HUES64 (cell line): ENCODE results near the gene DCPS.
"Not testable (repeated sequence)": the region's sequence is repeated elsewhere in the genome, so short reads cannot be mapped to it uniquely, and the experiment has no call there.

Source experiments
- H3K27ac ChIP-seq: 2 replicates; pipeline ENCODE4 v1.7.0; 2013; ENCODE audit warnings: low read depth, low read length, inconsistent platforms
- H3K27me3 ChIP-seq: 2 replicates; pipeline ENCODE4 v1.6.1; 2013; ENCODE audit warnings: mild to moderate bottlenecking, low read length; ENCODE audit not compliant: insufficient read depth
- H3K36me3 ChIP-seq: 2 replicates; pipeline ENCODE4 v1.6.1; 2013; ENCODE audit warnings: mild to moderate bottlenecking, low read length; ENCODE audit not compliant: insufficient read depth
- H3K4me1 ChIP-seq: 2 replicates; pipeline ENCODE4 v1.6.1; 2013; ENCODE audit warnings: mild to moderate bottlenecking, low read length, moderate library complexity; ENCODE audit not compliant: insufficient read depth
- H3K4me3 ChIP-seq: 2 replicates; pipeline ENCODE4 v1.5.1; 2013; ENCODE audit warnings: mild to moderate bottlenecking, low read length, moderate library complexity
- H3K9ac ChIP-seq: 2 replicates; pipeline ENCODE4 v1.6.1; 2013; ENCODE audit warnings: mild to moderate bottlenecking, low read depth, low read length
- H3K9me3 ChIP-seq: 2 replicates; pipeline ENCODE4 v1.6.1; 2013; ENCODE audit warnings: low read depth, low read length; ENCODE audit not compliant: insufficient read depth
- WGBS: fragments of 150-250, 120-280 bp; methylation state at CpG from one replicate; pipeline ENCODE4 v1.1.7; 2013; ENCODE audit warnings: missing lambda C conversion rate; 5-methylcytosine and 5-hydroxymethylcytosine counted together

DCPS gene

DNA sequence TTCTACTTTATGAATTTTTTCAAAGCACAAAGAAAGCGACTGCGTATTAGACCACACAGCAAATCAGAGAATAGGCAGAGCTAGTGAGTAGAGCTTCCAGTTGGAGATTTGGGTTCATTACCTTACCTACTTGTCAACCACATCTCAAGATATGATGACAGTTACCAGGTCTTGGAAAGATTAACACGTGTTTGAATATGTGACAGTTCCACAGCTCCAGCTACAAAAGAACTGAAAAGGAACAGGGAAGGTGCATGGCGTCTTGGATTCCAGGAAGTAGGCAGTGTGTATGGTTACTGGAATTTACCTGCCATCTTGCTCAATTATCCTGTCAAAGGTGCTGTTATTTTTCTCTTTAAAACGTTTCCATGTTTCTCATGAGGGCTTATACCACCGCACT, 15.6 kb upstream of the DCPS start:
- no peak overlapping the region for H3K9ac ChIP-seq
- H3K27ac ChIP-seq: no peak overlapping the region
- 92% methylated on average over 5 of the region's 6 CpGs for WGBS
- peaks cover 5% of the 10 kb centered on the region for H3K4me1 ChIP-seq
- H3K27me3 ChIP-seq: peaks cover 10% of the 10 kb centered on the region
- H3K4me3 ChIP-seq: no peak overlapping the region
- peaks cover 6% of the 10 kb centered on the region for H3K36me3 ChIP-seq
- H3K9me3 ChIP-seq: no peaks in the 10 kb centered on the region

DNA sequence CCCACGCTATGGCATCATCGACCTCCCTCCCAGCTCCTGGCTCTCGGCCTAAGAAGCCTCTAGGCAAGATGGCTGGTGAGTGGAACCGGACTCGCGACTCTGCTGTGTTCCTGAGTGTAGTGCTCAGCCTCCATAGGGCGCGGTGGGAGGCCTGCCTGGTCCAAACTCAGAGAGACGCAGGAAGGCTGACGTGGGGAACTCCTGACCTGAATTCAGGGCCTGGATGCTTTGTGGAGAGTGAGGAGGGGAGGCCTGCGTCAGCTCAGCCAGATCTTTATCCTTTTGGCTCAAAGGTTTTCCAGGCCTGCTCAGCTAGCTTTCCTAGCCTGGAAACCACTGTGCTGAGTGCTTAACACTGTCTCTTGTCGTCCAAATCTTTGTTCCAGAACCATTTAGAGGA, 13.0 kb upstream of the DCPS start:
- Histone ChIP-seq H3K27ac (no peak overlapping the region), H3K9me3 (no peaks in the 10 kb centered on the region), H3K4me3 (no peak overlapping the region), H3K27me3 (no peaks in the 10 kb centered on the region), H3K9ac (no peak overlapping the region), H3K36me3 (peaks cover 20% of the 10 kb centered on the region), H3K4me1 (no peaks in the 10 kb centered on the region)
- WGBS: 92% methylated on average over 12 of the region's 12 CpGs

DNA sequence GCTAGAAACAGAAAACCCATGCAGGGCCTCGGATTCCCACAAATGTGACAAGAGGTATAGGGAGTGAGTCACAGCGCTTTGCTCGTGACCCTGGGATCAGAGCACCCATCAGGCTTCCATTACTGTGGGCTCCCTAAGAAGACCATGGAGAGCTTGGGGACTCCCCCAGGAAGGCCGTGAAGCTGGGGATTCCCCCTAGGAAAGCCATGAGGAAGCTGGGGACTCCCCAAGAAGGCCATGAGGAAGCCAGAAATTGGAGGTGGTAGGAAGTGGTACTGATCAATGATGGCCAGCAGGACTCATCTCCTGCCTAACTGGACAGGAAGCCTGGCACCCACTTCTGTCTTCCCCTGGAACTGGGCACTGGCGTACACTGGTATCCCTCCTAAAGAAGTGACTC, 10.1 kb upstream of the DCPS start:
- H3K27me3 ChIP-seq: no peaks in the 10 kb centered on the region
- WGBS: 94% methylated on average over 5 of the region's 5 CpGs

DNA sequence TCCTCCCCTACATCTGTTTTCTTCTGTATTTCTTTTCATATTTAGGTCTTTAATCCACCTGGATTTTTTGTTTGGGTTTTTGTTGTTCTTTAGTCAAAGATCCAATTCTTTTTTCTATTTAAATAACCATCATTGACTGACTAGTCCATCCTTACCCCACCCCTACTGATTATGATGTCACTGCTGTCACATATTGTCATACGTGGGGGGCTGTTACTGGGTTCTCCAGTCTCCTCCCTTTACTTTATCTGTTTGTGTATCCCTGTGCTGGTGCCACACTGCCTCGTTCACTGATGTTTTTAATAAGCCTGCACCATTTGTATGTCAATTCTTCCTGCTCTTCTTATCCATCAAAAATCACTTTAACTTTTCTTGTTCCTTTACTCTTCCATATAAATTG, 6.9 kb upstream of the DCPS start:
- Histone ChIP-seq H3K27me3 (no peaks in the 10 kb centered on the region), H3K9ac (no peak overlapping the region), H3K4me1 (no peaks in the 10 kb centered on the region), H3K4me3 (no peak overlapping the region), H3K27ac (no peak overlapping the region), H3K36me3 (peaks cover 23% of the 10 kb centered on the region), H3K9me3 (no peaks in the 10 kb centered on the region)
- WGBS: 96% methylated on average over 2 of the region's 2 CpGs

More for the DNA sequence above, 10.1 kb upstream of the DCPS start:
- no peak overlapping the region for H3K27ac ChIP-seq
- peaks cover 23% of the 10 kb centered on the region for H3K36me3 ChIP-seq
- H3K9me3 ChIP-seq: no peaks in the 10 kb centered on the region
- no peaks in the 10 kb centered on the region for H3K4me1 ChIP-seq
- H3K4me3 ChIP-seq: no peak overlapping the region
- no peak overlapping the region for H3K9ac ChIP-seq

DNA sequence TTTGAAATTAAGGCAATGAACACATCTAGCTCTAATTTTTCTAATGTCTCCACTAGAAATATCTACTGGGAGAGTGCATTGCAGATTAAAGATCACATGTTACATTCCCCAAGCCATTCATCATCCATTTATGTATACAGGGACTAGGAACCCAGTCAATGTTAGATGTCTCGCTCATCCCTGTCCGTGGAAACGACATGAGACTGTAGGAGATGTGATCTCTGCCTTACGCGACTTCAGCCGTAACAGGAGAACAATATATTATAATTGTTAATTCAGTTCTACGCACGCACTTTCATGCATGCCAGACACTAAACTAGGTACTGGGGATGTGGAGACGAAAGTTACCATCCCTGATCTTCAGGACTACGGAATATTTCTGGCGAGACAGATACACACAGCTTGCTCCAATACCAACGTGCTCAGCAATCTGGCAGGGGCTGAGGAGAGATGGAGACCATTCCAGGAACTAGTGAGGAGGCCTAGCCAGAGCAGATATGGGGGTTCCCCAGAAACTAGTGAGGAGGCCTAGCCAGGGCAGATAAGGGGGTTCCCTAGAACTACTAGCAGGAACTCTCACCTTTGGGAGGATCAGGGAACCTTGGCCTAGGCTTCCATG, 706 bp downstream of the DCPS start:
- 70% methylated on average over 12 of the region's 12 CpGs for WGBS
- Histone ChIP-seq H3K4me3 (peak overlapping the region; percentile 91), H3K36me3 (peaks cover 13% of the 10 kb centered on the region), H3K9me3 (no peaks in the 10 kb centered on the region), H3K27me3 (no peaks in the 10 kb centered on the region), H3K4me1 (peaks cover 8% of the 10 kb centered on the region; the same call in 1 of the 2 replicates), H3K27ac (peak overlapping the region; percentile 91; the same call in 1 of the 2 replicates), H3K9ac (peak overlapping the region; percentile 93; the same call in 1 of the 2 replicates)

DNA sequence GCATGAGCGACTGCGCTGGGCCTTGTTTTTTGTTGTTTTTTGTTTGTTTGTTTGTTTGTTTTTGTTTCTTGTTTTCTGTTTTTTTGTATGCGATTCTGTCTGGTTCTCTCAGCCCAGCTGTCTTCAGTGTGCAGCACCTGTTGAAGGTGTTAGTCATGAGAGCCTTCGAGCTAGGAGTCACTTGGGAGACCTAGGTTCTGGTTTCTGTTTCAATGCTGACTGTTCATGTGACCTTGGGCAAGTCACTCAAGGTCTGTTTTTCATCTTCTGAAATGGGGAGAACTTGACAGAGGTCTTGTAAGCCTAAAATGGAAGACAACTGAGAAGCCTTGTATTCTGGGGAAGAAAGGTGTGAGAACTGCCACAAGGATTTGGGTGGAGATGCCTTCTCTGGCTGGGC, 1.8 kb downstream of the DCPS start:
- H3K27me3 ChIP-seq: no peaks in the 10 kb centered on the region
- 90% methylated on average over 4 of the region's 4 CpGs for WGBS
- H3K36me3 ChIP-seq: peaks cover 14% of the 10 kb centered on the region
- H3K27ac ChIP-seq: no peak overlapping the region
- H3K9me3 ChIP-seq: no peaks in the 10 kb centered on the region
- peaks cover 8% of the 10 kb centered on the region; the same call in 1 of the 2 replicates for H3K4me1 ChIP-seq
- no peak overlapping the region for H3K4me3 ChIP-seq
- no peak overlapping the region for H3K9ac ChIP-seq

DNA sequence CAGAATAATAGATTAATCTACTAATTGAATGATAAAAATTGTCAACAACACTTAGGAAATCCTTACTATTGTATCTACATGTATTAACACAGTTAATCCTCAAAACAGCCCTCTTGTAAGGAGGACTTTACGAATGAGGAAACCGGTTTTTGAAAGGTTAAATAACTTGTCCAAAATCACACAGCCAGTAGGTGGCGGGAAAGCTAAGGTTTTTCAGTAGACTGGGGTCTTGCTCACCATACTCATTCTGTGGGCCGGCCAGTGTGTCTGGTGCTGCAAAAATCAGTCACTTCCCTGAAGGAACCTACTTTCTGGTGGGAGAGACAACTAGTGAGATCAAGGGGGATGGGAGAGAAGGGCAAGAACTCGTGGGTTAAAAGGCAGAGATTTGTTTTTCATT, 3.8 kb downstream of the DCPS start:
- Histone ChIP-seq H3K36me3 (peaks cover 19% of the 10 kb centered on the region), H3K4me1 (peaks cover 8% of the 10 kb centered on the region; the same call in 1 of the 2 replicates), H3K9ac (no peak overlapping the region), H3K27me3 (no peaks in the 10 kb centered on the region), H3K9me3 (no peaks in the 10 kb centered on the region), H3K27ac (no peak overlapping the region), H3K4me3 (no peak overlapping the region)
- WGBS: 72% methylated on average over 4 of the region's 5 CpGs

DNA sequence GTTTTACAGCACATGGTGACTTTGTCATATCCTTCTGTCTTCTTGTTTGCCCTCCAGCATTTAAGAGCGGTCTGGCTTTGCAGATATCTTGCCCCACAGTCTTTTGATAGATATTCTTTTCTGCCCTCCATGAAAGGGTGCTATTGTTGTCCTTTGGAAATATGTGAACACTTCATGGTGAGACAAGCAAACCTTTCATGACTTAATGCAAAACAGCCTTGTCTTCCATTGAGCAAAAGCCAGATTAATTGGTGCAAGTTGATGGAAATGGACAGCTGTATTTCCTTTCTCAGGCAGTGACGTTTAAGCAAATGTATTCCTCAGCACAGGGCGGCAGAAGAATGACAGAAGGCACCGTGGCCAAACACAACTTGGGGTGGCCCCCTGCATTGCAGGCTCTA, 4.4 kb downstream of the DCPS start:
- no peak overlapping the region for H3K9ac ChIP-seq
- peaks cover 19% of the 10 kb centered on the region for H3K36me3 ChIP-seq
- H3K4me1 ChIP-seq: peaks cover 5% of the 10 kb centered on the region; the same call in 1 of the 2 replicates
- no peak overlapping the region for H3K4me3 ChIP-seq
- no peaks in the 10 kb centered on the region for H3K9me3 ChIP-seq
- no peak overlapping the region for H3K27ac ChIP-seq
- H3K27me3 ChIP-seq: no peaks in the 10 kb centered on the region
- WGBS: 91% methylated on average over 4 of the region's 4 CpGs

DNA sequence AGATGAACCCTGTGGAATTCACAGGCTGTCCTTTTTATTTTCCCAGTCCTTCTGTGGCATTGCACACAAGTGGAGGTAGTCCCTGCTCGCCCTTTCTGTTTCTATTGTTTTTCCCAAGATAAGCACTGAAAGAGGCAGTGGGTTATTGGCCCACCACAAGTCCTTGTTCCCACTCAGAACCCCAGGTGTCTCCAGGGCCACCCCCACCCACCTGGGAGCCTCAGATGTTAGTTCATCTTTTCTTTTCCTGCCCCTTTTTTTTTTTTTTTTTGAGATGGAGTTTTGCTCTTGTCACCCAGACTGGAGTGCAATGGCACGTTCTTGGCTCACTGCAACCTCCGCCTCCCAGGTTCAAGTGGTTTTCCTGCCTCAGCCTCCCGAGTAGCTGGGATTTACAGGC, 4.9 kb downstream of the DCPS start:
- H3K36me3 ChIP-seq: peaks cover 19% of the 10 kb centered on the region
- not testable (repeated sequence) for H3K4me3 ChIP-seq, H3K4me1 ChIP-seq, H3K9ac ChIP-seq, H3K27me3 ChIP-seq, H3K27ac ChIP-seq, H3K9me3 ChIP-seq
- 88% methylated on average over 4 of the region's 4 CpGs for WGBS

DNA sequence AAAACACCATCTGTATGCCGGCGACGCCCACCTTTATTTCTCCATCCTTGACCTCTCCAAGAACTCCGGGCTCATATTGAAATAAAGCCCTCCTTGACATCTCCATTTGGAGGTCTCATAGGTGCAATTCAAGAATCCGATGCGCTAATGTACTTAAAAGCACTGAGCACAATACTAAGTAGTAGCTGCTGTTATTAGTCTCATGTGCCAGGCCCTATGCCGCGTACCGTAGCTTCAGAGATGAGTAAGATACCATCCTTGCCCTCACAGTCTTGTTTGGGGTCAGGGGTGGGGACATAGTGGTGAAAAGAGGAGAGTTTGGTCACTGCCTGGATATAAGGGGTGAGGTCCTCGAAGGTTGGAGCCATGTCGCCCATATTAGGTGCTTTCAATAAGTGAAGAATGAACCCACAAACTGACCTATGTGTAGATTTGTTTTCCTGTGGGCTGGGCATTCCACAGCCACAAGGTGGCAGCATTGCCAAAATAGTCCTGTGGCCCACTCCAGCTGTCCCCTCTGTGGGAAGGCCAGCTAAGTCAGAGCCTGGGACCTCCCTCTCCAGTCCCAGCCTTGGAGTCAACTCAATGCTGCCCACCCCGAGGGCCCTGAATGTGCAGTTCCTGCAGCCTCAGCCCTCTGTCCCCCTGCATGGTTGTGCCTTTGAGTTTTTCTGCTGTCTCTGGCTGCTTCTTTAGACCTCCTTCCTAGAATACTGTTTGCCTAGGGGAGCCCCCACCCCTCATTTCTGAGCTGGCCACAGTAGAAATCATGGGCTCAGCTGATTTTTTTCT, 6.5 kb downstream of the DCPS start:
- H3K4me3 ChIP-seq: no peak overlapping the region
- 74% methylated on average over 12 of the region's 12 CpGs for WGBS
- peaks cover 28% of the 10 kb centered on the region for H3K36me3 ChIP-seq
- H3K9ac ChIP-seq: no peak overlapping the region
- no peak overlapping the region for H3K27ac ChIP-seq
- H3K4me1 ChIP-seq: no peaks in the 10 kb centered on the region
- H3K9me3 ChIP-seq: no peaks in the 10 kb centered on the region
- H3K27me3 ChIP-seq: no peaks in the 10 kb centered on the region

DNA sequence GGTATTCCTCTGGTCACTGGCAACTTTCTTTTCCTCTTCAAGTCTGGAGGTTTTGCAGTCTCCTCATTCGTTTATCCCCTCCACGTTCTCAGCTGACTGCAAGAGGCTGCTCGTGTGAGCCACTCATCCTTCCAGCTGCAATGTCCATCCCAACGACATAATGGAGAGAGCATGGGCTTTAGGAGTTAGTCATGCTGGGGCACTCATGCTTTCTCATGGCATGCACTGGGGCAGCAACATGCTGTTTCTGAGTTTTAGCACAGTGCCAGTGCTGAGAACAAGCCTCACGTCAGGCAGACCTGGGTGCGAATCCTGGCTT, 7.1 kb downstream of the DCPS start:
- Histone ChIP-seq H3K4me3 (no peak overlapping the region), H3K27ac (no peak overlapping the region), H3K36me3 (peaks cover 30% of the 10 kb centered on the region), H3K27me3 (no peaks in the 10 kb centered on the region), H3K9me3 (no peaks in the 10 kb centered on the region), H3K9ac (no peak overlapping the region), H3K4me1 (no peaks in the 10 kb centered on the region)
- 77% methylated on average over 6 of the region's 6 CpGs for WGBS
